ENCODE results near the gene LRRC70. TPM values are rescaled to one million over a fixed set of nuclear protein-coding genes. Genes with fewer than 3 reads are reported as not detected.

LRRC70 gene
- total and polyA plus RNA-seq, 2 experiments from 2014 or later, result 0.15 to 1.7 TPM

GRCh38 chr5:62555930-62556329 is 22.7 kb upstream of the LRRC70 start:
- Mint-ChIP-seq H3K9me3 (no peaks in the 10 kb centered on the region), H3K27ac (no peak overlapping the region; the same call in 1 of the 2 replicates), H3K4me3 (no peak overlapping the region), H3K4me1 (no peaks in the 10 kb centered on the region), H3K27me3 (ENCODE audit: insufficient read depth, low read depth, poor library complexity) (no peaks in the 10 kb centered on the region), H3K36me3 (ENCODE audit: low read depth) (peaks cover 15% of the 10 kb centered on the region; the same call in 1 of the 3 replicates)
- Histone ChIP-seq H4K20me1 (replicated peaks; ENCODE audit: insufficient read depth) (no peaks in the 10 kb centered on the region), H2AFZ (no peak overlapping the region), H3K27ac (ENCODE audit: low read depth) (no peak overlapping the region), H3K4me1 (ENCODE audit: insufficient read depth) (no peaks in the 10 kb centered on the region), H3F3A (replicated peaks; ENCODE audit: low read depth) (no peaks in the 10 kb centered on the region), H3K36me3 (ENCODE audit: insufficient read depth) (no peaks in the 10 kb centered on the region), H3K4me2 (no peak overlapping the region), H3K27me3 (ENCODE audit: insufficient read depth) (no peaks in the 10 kb centered on the region), H3K79me2 (replicated peaks; ENCODE audit: insufficient read depth) (no peaks in the 10 kb centered on the region), H3K4me3 (no peak overlapping the region), H3K9me2 (ENCODE audit: insufficient read depth) (no peaks in the 10 kb centered on the region)
- DNase-seq (ENCODE audit: low spot score), result no peak
- TF ChIP-seq NANOG (IDR thresholded peaks at IDR 0.05; ENCODE audit: borderline replicate concordance), result no peak
- TF ChIP-seq STAT1 (IDR thresholded peaks at IDR 0.05; ENCODE audit: unreplicated experiment), result no peak
- no peak for TF ChIP-seq EZH2 (IDR thresholded peaks at IDR 0.05; ENCODE audit: low read depth, unreplicated experiment)
- TF ChIP-seq, protein P1, sequence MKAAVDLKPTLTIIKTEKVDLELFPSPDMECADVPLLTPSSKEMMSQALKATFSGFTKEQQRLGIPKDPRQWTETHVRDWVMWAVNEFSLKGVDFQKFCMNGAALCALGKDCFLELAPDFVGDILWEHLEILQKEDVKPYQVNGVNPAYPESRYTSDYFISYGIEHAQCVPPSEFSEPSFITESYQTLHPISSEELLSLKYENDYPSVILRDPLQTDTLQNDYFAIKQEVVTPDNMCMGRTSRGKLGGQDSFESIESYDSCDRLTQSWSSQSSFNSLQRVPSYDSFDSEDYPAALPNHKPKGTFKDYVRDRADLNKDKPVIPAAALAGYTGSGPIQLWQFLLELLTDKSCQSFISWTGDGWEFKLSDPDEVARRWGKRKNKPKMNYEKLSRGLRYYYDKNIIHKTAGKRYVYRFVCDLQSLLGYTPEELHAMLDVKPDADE (IDR thresholded peaks at IDR 0.05), result no peak
- TF ChIP-seq ZNF114 (CRISPR knock-in tag; IDR thresholded peaks at IDR 0.05), result no peak
- no peak for TF ChIP-seq REST (IDR thresholded peaks at IDR 0.05; ENCODE audit: unreplicated experiment)
- no peak for TF ChIP-seq JUNB (IDR thresholded peaks at IDR 0.05; ENCODE audit: unreplicated experiment)
- TF ChIP-seq, protein P2, sequence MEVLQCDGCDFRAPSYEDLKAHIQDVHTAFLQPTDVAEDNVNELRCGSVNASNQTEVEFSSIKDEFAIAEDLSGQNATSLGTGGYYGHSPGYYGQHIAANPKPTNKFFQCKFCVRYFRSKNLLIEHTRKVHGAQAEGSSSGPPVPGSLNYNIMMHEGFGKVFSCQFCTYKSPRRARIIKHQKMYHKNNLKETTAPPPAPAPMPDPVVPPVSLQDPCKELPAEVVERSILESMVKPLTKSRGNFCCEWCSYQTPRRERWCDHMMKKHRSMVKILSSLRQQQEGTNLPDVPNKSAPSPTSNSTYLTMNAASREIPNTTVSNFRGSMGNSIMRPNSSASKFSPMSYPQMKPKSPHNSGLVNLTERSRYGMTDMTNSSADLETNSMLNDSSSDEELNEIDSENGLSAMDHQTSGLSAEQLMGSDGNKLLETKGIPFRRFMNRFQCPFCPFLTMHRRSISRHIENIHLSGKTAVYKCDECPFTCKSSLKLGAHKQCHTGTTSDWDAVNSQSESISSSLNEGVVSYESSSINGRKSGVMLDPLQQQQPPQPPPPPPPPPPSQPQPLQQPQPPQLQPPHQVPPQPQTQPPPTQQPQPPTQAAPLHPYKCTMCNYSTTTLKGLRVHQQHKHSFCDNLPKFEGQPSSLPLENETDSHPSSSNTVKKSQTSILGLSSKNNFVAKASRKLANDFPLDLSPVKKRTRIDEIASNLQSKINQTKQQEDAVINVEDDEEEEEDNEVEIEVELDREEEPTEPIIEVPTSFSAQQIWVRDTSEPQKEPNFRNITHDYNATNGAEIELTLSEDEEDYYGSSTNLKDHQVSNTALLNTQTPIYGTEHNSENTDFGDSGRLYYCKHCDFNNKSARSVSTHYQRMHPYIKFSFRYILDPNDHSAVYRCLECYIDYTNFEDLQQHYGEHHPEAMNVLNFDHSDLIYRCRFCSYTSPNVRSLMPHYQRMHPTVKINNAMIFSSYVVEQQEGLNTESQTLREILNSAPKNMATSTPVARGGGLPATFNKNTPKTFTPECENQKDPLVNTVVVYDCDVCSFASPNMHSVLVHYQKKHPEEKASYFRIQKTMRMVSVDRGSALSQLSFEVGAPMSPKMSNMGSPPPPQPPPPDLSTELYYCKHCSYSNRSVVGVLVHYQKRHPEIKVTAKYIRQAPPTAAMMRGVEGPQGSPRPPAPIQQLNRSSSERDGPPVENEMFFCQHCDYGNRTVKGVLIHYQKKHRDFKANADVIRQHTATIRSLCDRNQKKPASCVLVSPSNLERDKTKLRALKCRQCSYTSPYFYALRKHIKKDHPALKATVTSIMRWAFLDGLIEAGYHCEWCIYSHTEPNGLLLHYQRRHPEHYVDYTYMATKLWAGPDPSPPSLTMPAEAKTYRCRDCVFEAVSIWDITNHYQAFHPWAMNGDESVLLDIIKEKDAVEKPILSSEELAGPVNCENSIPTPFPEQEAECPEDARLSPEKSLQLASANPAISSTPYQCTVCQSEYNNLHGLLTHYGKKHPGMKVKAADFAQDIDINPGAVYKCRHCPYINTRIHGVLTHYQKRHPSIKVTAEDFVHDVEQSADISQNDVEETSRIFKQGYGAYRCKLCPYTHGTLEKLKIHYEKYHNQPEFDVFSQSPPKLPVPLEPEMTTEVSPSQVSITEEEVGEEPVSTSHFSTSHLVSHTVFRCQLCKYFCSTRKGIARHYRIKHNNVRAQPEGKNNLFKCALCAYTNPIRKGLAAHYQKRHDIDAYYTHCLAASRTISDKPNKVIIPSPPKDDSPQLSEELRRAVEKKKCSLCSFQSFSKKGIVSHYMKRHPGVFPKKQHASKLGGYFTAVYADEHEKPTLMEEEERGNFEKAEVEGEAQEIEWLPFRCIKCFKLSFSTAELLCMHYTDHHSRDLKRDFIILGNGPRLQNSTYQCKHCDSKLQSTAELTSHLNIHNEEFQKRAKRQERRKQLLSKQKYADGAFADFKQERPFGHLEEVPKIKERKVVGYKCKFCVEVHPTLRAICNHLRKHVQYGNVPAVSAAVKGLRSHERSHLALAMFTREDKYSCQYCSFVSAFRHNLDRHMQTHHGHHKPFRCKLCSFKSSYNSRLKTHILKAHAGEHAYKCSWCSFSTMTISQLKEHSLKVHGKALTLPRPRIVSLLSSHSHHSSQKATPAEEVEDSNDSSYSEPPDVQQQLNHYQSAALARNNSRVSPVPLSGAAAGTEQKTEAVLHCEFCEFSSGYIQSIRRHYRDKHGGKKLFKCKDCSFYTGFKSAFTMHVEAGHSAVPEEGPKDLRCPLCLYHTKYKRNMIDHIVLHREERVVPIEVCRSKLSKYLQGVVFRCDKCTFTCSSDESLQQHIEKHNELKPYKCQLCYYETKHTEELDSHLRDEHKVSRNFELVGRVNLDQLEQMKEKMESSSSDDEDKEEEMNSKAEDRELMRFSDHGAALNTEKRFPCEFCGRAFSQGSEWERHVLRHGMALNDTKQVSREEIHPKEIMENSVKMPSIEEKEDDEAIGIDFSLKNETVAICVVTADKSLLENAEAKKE (CRISPR knock-in tag; IDR thresholded peaks at IDR 0.05), result no peak
- no peak for TF ChIP-seq CREB1 (CRISPR knock-in tag; IDR thresholded peaks at IDR 0.05; ENCODE audit: low read depth)
- no peak for TF ChIP-seq EZH2phosphoT487 (IDR thresholded peaks at IDR 0.05; ENCODE audit: unreplicated experiment)
- TF ChIP-seq, protein P3, sequence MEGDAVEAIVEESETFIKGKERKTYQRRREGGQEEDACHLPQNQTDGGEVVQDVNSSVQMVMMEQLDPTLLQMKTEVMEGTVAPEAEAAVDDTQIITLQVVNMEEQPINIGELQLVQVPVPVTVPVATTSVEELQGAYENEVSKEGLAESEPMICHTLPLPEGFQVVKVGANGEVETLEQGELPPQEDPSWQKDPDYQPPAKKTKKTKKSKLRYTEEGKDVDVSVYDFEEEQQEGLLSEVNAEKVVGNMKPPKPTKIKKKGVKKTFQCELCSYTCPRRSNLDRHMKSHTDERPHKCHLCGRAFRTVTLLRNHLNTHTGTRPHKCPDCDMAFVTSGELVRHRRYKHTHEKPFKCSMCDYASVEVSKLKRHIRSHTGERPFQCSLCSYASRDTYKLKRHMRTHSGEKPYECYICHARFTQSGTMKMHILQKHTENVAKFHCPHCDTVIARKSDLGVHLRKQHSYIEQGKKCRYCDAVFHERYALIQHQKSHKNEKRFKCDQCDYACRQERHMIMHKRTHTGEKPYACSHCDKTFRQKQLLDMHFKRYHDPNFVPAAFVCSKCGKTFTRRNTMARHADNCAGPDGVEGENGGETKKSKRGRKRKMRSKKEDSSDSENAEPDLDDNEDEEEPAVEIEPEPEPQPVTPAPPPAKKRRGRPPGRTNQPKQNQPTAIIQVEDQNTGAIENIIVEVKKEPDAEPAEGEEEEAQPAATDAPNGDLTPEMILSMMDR (conservative IDR thresholded peaks at IDR 0.05; ENCODE audit: low read depth in 2 of 2), result no peak
- no peak for TF ChIP-seq POLR2AphosphoS5 (IDR thresholded peaks at IDR 0.05; ENCODE audit: low read depth)
- no peak for TF ChIP-seq ZNF331 (CRISPR knock-in tag; IDR thresholded peaks at IDR 0.05; ENCODE audit: low read depth)
- ATAC-seq, result no peak

Measured in GM23338 (cell line).